ENCODE data around the gene IMMP2L.

- TF ChIP-seq CTCF (IDR thresholded peaks at IDR 0.05; ENCODE audit: insufficient read depth, low read length, poor library complexity, severe bottlenecking) (no peak), EZH2phosphoT487 (conservative IDR thresholded peaks at IDR 0.05; ENCODE audit: low read length) (no peak)
Observed at GRCh38 chr7:111261496-111261895, 300.8 kb downstream of the IMMP2L start.

All from SU-DHL-6 (cell line).